H1 (cell line): ENCODE data around the gene MRPL4.

Experiments used
- CHD1 ChIP-seq: IDR thresholded peaks from 2 replicates; pipeline ENCODE4 v1.6.1; 2012; ENCODE audit warnings: low read depth, low read length, improper control_type of control experiment
- HDAC6 ChIP-seq: IDR thresholded peaks from one replicate; pipeline ENCODE4 v1.7.1; 2012; ENCODE audit warnings: low read depth, mild to moderate bottlenecking, inconsistent platforms, low read length, moderate library complexity
- TCF12 ChIP-seq: IDR thresholded peaks from 2 replicates; pipeline ENCODE4 v1.6.1; 2011; ENCODE audit warnings: low read depth, mild to moderate bottlenecking, low read length
- TF ChIP-seq, protein P1 (sequence below), 3 experiments: IDR thresholded peaks; 1 replicate in 2 of 3; 2 replicates in 1 of 3; pipeline versions ENCODE4 v1.5.1 to v1.6.1; 2011; ENCODE audit warnings: low read length in 3 of 3, mild to moderate bottlenecking in 3 of 3, inconsistent platforms in 2 of 3, low read depth in 1 of 3, moderate library complexity in 1 of 3; ENCODE audit not compliant: insufficient read depth in 1 of 3; ENCODE audit errors: control extremely low read depth in 1 of 3
- TF ChIP-seq, protein P2 (sequence below): IDR thresholded peaks from 2 replicates; pipeline ENCODE4 v1.6.1; 2011; ENCODE audit warnings: low read length, improper control_type of control experiment

GRCh38 chr19:10284065-10284959 lies 32.3 kb downstream of the MRPL4 start:
- TF ChIP-seq, protein P1, sequence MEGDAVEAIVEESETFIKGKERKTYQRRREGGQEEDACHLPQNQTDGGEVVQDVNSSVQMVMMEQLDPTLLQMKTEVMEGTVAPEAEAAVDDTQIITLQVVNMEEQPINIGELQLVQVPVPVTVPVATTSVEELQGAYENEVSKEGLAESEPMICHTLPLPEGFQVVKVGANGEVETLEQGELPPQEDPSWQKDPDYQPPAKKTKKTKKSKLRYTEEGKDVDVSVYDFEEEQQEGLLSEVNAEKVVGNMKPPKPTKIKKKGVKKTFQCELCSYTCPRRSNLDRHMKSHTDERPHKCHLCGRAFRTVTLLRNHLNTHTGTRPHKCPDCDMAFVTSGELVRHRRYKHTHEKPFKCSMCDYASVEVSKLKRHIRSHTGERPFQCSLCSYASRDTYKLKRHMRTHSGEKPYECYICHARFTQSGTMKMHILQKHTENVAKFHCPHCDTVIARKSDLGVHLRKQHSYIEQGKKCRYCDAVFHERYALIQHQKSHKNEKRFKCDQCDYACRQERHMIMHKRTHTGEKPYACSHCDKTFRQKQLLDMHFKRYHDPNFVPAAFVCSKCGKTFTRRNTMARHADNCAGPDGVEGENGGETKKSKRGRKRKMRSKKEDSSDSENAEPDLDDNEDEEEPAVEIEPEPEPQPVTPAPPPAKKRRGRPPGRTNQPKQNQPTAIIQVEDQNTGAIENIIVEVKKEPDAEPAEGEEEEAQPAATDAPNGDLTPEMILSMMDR (IDR thresholded peaks at IDR 0.05; ENCODE audit: control extremely low read depth in 1 of 3, insufficient read depth in 1 of 3, low read depth in 1 of 3, low read length in 3 of 3) = no peak
- TF ChIP-seq CHD1 (no peak), HDAC6 (no peak), TCF12 (no peak)
- TF ChIP-seq, protein P2, sequence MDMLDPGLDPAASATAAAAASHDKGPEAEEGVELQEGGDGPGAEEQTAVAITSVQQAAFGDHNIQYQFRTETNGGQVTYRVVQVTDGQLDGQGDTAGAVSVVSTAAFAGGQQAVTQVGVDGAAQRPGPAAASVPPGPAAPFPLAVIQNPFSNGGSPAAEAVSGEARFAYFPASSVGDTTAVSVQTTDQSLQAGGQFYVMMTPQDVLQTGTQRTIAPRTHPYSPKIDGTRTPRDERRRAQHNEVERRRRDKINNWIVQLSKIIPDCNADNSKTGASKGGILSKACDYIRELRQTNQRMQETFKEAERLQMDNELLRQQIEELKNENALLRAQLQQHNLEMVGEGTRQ = no peak
